HCT116 (cell line): ENCODE results near the gene XYLT1. TPM values are rescaled to one million over a fixed set of nuclear protein-coding genes. Genes with fewer than 3 reads are reported as not detected.

Experiments used
- ATAC-seq: fragments of 200-7000 bp; cut with Tn5 transposase; 2 replicates; pipeline ENCODE4 v1.9.1; 2020; ENCODE audit warnings: mild to moderate bottlenecking, moderate library complexity
- BruUV-seq: library from RNA; stranded (reverse); fragments of 400-500 nt; replicated peaks from 2 replicates; lab custom pipeline; 2021; lab: Mats Ljungman, UMichigan
- CTCF ChIA-PET: fragments of 300-600 bp; sonication (Branson Sonifier 250); formaldehyde crosslinking; loops from one replicate; lab custom pipeline; 2021; ENCODE audit warnings: antibody characterized with exemption; lab: Charles Lee
- POLR2A ChIA-PET: fragments of 300-600, 350-600 bp; sonication (Branson Sonifier 250); formaldehyde crosslinking; loops from one replicate; lab custom pipeline; 2021; ENCODE audit warnings: antibody characterized with exemption; lab: Charles Lee
- RAD21 ChIA-PET, 2 experiments: fragments of 300-600 bp; sonication (Branson Sonifier 250); formaldehyde crosslinking; loops; one replicate each; lab custom pipeline; 2023; ENCODE audit warnings: low total read pairs in 2 of 2; ENCODE audit not compliant: uncharacterized antibody in 2 of 2, unreplicated experiment in 2 of 2, low non-redundant PET in 1 of 2; lab: Charles Lee
- DNase-seq: peaks from one replicate; pipeline ENCODE4 v3.0.0-alpha.2; 2010; ENCODE audit warnings: low read depth, low spot score
- H2AFZ ChIP-seq: fragments of 200-600 bp; shearing (Covaris generic), sonication (generic); 2 replicates; pipeline ENCODE4 v1.6.1; 2017; ENCODE audit warnings: low read depth, mixed run types, mixed read lengths, antibody characterized with exemption, low read length; ENCODE audit not compliant: poor library complexity, severe bottlenecking
- H3K27ac ChIP-seq: 2 replicates; pipeline ENCODE4 v1.5.1; 2012; ENCODE audit warnings: low read depth, low read length
- H3K27me3 ChIP-seq: fragments of 200-600 bp; sonication (generic); 2 replicates; pipeline ENCODE4 v1.6.1; 2016; ENCODE audit warnings: mixed run types, low read length, mixed read lengths; ENCODE audit not compliant: insufficient read depth
- H3K36me3 ChIP-seq, 2 experiments: fragments of 200-500 bp in 1 of 2; fragments of 200-600 bp in 1 of 2; sonication (Bioruptor generic) in 1 of 2; sonication (generic) in 1 of 2; 2 replicates each; pipeline versions ENCODE4 v1.5.1 to v1.6.1; 2014 to 2016; ENCODE audit warnings: low read length in 2 of 2, inconsistent platforms in 1 of 2, mixed read lengths in 1 of 2, mixed run types in 1 of 2; ENCODE audit not compliant: insufficient read depth in 2 of 2, control insufficient read depth in 1 of 2
- H3K4me1 ChIP-seq, 2 experiments: fragments of 200-600 bp in 1 of 2; sonication (generic) in 1 of 2; 2 replicates each; pipeline versions ENCODE4 v1.5.1 to v1.6.1; 2012 to 2017; ENCODE audit warnings: low read length in 2 of 2, inconsistent platforms in 1 of 2, mild to moderate bottlenecking in 1 of 2, mixed read lengths in 1 of 2, mixed run types in 1 of 2, moderate library complexity in 1 of 2; ENCODE audit not compliant: insufficient read depth in 2 of 2, control insufficient read depth in 1 of 2
- H3K4me2 ChIP-seq: fragments of 200-600 bp; sonication (generic); 2 replicates; pipeline ENCODE4 v1.6.1; 2017; ENCODE audit warnings: mixed run types, low read length, mixed read lengths
- H3K4me3 ChIP-seq, 2 experiments: fragments of 200-600 bp in 1 of 2; sonication (generic) in 1 of 2; replicated peaks in 1 of 2; 2 replicates each; pipeline ENCODE4 v1.5.1; 2011 to 2016; ENCODE audit warnings: low read length in 2 of 2, control low read depth in 1 of 2, low read depth in 1 of 2, mild to moderate bottlenecking in 1 of 2, mixed read lengths in 1 of 2, mixed run types in 1 of 2
- H3K79me2 ChIP-seq: fragments of 200-600 bp; sonication (generic); 2 replicates; pipeline ENCODE4 v1.6.1; 2017; ENCODE audit warnings: mild to moderate bottlenecking, mixed run types, low read length, moderate library complexity, mixed read lengths; ENCODE audit not compliant: insufficient read depth
- H3K9ac ChIP-seq: fragments of 200-600 bp; sonication (generic); 2 replicates; pipeline ENCODE4 v1.6.1; 2016; ENCODE audit warnings: low read length, mixed read lengths
- H3K9me2 ChIP-seq: fragments of 200-600 bp; sonication (generic), shearing (Covaris generic); 2 replicates; pipeline ENCODE4 v1.6.1; 2017; ENCODE audit warnings: mixed run types, mild to moderate bottlenecking, moderate library complexity; ENCODE audit not compliant: insufficient read depth
- H3K9me3 ChIP-seq, 2 experiments: fragments of 200-500 bp in 1 of 2; fragments of 200-600 bp in 1 of 2; sonication (Bioruptor generic) in 1 of 2; sonication (generic) in 1 of 2; 2 replicates each; pipeline ENCODE4 v1.6.1; 2014 to 2017; ENCODE audit warnings: low read length in 2 of 2, mixed read lengths in 2 of 2, inconsistent platforms in 1 of 2, low read depth in 1 of 2, mild to moderate bottlenecking in 1 of 2, mixed run types in 1 of 2, moderate library complexity in 1 of 2; ENCODE audit not compliant: control insufficient read depth in 1 of 2, insufficient read depth in 1 of 2
- H4K20me1 ChIP-seq: fragments of 200-600 bp; sonication (generic), shearing (Covaris generic); 2 replicates; pipeline ENCODE4 v1.6.1; 2017; ENCODE audit warnings: mixed run types, mild to moderate bottlenecking, moderate library complexity; ENCODE audit not compliant: insufficient read depth
- CEBPB ChIP-seq: IDR thresholded peaks from 2 replicates; pipeline ENCODE4 v1.6.1; 2012; ENCODE audit warnings: low read depth
- ELF1 ChIP-seq: IDR thresholded peaks from 2 replicates; pipeline ENCODE4 v1.6.1; 2012; ENCODE audit warnings: low read depth, borderline replicate concordance
- EZH2 ChIP-seq: fragments of 200-600 bp; sonication (generic); IDR thresholded peaks from 2 replicates; pipeline ENCODE4 v1.6.1; 2017; ENCODE audit warnings: antibody characterized with exemption, mixed run types
- EZH2phosphoT487 ChIP-seq: fragments of 200-600 bp; IDR thresholded peaks from 2 replicates; pipeline ENCODE4 v1.6.1; 2018; ENCODE audit warnings: antibody characterized with exemption, borderline replicate concordance
- SIN3A ChIP-seq: IDR thresholded peaks from 2 replicates; pipeline ENCODE4 v1.6.1; 2012; ENCODE audit warnings: low read depth
- SRF ChIP-seq: IDR thresholded peaks from 2 replicates; pipeline ENCODE4 v1.6.1; 2012; ENCODE audit warnings: low read depth
- TCF7L2 ChIP-seq: IDR thresholded peaks from 2 replicates; pipeline ENCODE4 v1.7.0; 2011; ENCODE audit warnings: borderline replicate concordance, inconsistent platforms; ENCODE audit not compliant: insufficient read depth, insufficient read length; ENCODE audit errors: extremely low read depth
- ZFX ChIP-seq: fragments of 450-650 bp; IDR thresholded peaks from 2 replicates; pipeline ENCODE4 v1.6.1; 2017
- intact Hi-C: fragments of 100-400 bp; cut with micrococcal nuclease; formaldehyde crosslinking; loops from 2 replicates; pipeline ENCODE4 v1.10.0; 2022
- total RNA-seq: library from RNA; stranded (reverse); gene quantifications from one replicate; pipeline ENCODE4 v1.2.1, GENCODE V29; 2021; ENCODE audit not compliant: unreplicated experiment
- TF ChIP-seq, protein P1 (sequence below), 3 experiments: fragments of 200-600 bp in 1 of 3; sonication (generic) in 1 of 3; IDR thresholded peaks in 2 of 3; conservative IDR thresholded peaks in 1 of 3; 2 replicates each; pipeline ENCODE4 v1.5.1; 2012 to 2017; ENCODE audit warnings: low read depth in 2 of 3, low read length in 2 of 3, antibody characterized with exemption in 1 of 3, borderline replicate concordance in 1 of 3, control low read depth in 1 of 3, mild to moderate bottlenecking in 1 of 3, mixed read lengths in 1 of 3, mixed run types in 1 of 3, moderate library complexity in 1 of 3; ENCODE audit not compliant: insufficient read depth in 1 of 3
- TF ChIP-seq, protein P2 (sequence below): IDR thresholded peaks from 2 replicates; pipeline ENCODE4 v1.6.1; 2011; ENCODE audit warnings: mild to moderate bottlenecking, low read length, moderate library complexity; ENCODE audit not compliant: insufficient replicate concordance; ENCODE audit errors: extremely low read depth
- TF ChIP-seq, protein P3 (sequence below): IDR thresholded peaks from 2 replicates; pipeline ENCODE4 v1.6.1; 2012

The XYLT1 gene
- total RNA-seq, 1 experiment from 2014 or later = 4.5 TPM

DNA sequence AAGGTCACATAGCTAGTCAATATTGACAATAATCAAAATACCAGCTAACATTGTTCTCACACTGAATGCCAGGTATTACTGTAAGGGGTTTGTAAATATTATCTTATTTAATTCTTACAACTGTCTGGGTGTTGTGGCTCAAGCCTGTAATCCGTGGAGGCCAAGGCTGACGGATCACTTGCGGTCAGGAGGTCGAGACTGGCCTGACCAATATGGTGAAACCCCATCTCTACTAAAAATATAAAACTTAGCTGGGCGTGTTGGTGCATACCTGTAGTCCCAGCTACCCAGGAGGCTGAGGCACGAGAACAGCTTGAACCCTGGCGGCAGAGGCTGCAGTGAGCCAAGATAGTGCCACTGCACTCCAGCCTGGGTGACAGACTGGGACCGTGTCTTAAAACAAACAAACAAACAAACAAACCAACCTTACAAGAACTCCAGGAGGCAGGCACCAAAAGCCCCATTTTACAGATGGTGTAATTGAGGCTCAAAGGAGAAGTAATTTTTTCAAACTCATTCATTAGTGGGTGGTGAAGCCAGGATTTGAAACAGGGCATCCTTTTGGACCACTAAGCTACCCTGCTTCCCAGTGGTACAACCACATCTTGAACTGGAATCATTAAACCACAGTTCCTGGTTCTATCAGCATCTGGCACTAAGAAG, 104.3 kb downstream of the XYLT1 start:
- POLR2A ChIA-PET = no interaction called here

More for the DNA sequence above, 104.3 kb downstream of the XYLT1 start:
- Histone ChIP-seq H3K9me3 (no peaks in the 10 kb centered on the region), H3K4me1 (0 out of 4 replicates have a peak, but pooled peaks cover 0 to 3% of the 10 kb centered on the region in 2 experiments), H3K27me3 (peaks cover 10% of the 10 kb centered on the region; the same call in 1 of the 2 replicates), H3K27ac (no peak overlapping the region), H3K79me2 (no peaks in the 10 kb centered on the region), H3K9me2 (no peaks in the 10 kb centered on the region), H4K20me1 (no peaks in the 10 kb centered on the region), H3K4me2 (no peak overlapping the region), H3K36me3 (no peaks in the 10 kb centered on the region), H3K4me3 (no peak overlapping the region), H3K9ac (no peak overlapping the region), H2AFZ (no peak overlapping the region)
- no TSS peak for BruUV-seq
- ATAC-seq = no peak
- RAD21 ChIA-PET = no interaction called here
- CTCF ChIA-PET = no interaction called here
- no peak for DNase-seq
- intact Hi-C loops = no loop called here
- TF ChIP-seq, protein P1, sequence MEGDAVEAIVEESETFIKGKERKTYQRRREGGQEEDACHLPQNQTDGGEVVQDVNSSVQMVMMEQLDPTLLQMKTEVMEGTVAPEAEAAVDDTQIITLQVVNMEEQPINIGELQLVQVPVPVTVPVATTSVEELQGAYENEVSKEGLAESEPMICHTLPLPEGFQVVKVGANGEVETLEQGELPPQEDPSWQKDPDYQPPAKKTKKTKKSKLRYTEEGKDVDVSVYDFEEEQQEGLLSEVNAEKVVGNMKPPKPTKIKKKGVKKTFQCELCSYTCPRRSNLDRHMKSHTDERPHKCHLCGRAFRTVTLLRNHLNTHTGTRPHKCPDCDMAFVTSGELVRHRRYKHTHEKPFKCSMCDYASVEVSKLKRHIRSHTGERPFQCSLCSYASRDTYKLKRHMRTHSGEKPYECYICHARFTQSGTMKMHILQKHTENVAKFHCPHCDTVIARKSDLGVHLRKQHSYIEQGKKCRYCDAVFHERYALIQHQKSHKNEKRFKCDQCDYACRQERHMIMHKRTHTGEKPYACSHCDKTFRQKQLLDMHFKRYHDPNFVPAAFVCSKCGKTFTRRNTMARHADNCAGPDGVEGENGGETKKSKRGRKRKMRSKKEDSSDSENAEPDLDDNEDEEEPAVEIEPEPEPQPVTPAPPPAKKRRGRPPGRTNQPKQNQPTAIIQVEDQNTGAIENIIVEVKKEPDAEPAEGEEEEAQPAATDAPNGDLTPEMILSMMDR (IDR thresholded peaks at IDR 0.05 in 2 of 3, conservative IDR thresholded peaks at IDR 0.05 in 1 of 3; ENCODE audit: borderline replicate concordance in 1 of 3, insufficient read depth in 1 of 3, low read depth in 2 of 3, low read length in 2 of 3) = no peak
- TF ChIP-seq SRF (no peak), CEBPB (no peak), ELF1 (no peak), EZH2 (no peak), ZFX (no peak), TCF7L2 (no peak), EZH2phosphoT487 (no peak), SIN3A (no peak)
- TF ChIP-seq, protein P2, sequence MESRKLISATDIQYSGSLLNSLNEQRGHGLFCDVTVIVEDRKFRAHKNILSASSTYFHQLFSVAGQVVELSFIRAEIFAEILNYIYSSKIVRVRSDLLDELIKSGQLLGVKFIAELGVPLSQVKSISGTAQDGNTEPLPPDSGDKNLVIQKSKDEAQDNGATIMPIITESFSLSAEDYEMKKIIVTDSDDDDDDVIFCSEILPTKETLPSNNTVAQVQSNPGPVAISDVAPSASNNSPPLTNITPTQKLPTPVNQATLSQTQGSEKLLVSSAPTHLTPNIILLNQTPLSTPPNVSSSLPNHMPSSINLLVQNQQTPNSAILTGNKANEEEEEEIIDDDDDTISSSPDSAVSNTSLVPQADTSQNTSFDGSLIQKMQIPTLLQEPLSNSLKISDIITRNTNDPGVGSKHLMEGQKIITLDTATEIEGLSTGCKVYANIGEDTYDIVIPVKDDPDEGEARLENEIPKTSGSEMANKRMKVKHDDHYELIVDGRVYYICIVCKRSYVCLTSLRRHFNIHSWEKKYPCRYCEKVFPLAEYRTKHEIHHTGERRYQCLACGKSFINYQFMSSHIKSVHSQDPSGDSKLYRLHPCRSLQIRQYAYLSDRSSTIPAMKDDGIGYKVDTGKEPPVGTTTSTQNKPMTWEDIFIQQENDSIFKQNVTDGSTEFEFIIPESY = no peak
- TF ChIP-seq, protein P3, sequence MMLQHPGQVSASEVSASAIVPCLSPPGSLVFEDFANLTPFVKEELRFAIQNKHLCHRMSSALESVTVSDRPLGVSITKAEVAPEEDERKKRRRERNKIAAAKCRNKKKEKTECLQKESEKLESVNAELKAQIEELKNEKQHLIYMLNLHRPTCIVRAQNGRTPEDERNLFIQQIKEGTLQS = no peak
